ENCODE results near the gene SLU7.

DNA sequence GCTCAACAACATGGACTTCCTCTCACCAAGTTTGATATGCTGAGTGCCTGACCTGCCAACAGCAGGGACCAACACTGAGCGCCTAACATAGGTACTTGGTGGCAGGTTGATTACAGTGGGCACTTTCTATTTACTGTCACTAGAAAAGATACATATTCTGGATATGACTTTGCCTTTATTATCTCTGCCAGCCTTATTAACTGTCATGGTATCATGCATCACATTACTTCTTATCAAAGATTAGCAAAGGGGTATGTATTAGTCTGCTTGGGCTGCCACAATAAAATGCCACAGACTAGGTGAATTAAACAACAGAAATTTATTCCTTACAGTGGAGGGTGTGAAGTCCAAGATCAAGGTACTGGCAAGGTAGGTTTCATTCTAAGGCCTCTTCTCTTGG is 34.2 kb downstream of the SLU7 start:
- TF ChIP-seq CTCF (IDR thresholded peaks at IDR 0.05 in 8 of 11, conservative IDR thresholded peaks at IDR 0.05 in 3 of 11) (no peak), POLR2A (IDR thresholded peaks at IDR 0.05) (no peak)
